HCT116 (cell line): ENCODE results near the gene SMIM23.

Source experiments
- EZH2 ChIP-seq: fragments of 200-600 bp; sonication (generic); IDR thresholded peaks from 2 replicates; pipeline ENCODE4 v1.6.1; 2017; ENCODE audit warnings: antibody characterized with exemption, mixed run types
- SRF ChIP-seq: IDR thresholded peaks from 2 replicates; pipeline ENCODE4 v1.6.1; 2012; ENCODE audit warnings: low read depth
- TF ChIP-seq, protein P1 (sequence below), 3 experiments: fragments of 200-600 bp in 1 of 3; sonication (generic) in 1 of 3; IDR thresholded peaks in 2 of 3; conservative IDR thresholded peaks in 1 of 3; 2 replicates each; pipeline ENCODE4 v1.5.1; 2012 to 2017; ENCODE audit warnings: low read depth in 2 of 3, low read length in 2 of 3, antibody characterized with exemption in 1 of 3, borderline replicate concordance in 1 of 3, control low read depth in 1 of 3, mild to moderate bottlenecking in 1 of 3, mixed read lengths in 1 of 3, mixed run types in 1 of 3, moderate library complexity in 1 of 3; ENCODE audit not compliant: insufficient read depth in 1 of 3
- TF ChIP-seq, protein P2 (sequence below): IDR thresholded peaks from 2 replicates; pipeline ENCODE4 v1.6.1; 2012; ENCODE audit warnings: low read depth

DNA sequence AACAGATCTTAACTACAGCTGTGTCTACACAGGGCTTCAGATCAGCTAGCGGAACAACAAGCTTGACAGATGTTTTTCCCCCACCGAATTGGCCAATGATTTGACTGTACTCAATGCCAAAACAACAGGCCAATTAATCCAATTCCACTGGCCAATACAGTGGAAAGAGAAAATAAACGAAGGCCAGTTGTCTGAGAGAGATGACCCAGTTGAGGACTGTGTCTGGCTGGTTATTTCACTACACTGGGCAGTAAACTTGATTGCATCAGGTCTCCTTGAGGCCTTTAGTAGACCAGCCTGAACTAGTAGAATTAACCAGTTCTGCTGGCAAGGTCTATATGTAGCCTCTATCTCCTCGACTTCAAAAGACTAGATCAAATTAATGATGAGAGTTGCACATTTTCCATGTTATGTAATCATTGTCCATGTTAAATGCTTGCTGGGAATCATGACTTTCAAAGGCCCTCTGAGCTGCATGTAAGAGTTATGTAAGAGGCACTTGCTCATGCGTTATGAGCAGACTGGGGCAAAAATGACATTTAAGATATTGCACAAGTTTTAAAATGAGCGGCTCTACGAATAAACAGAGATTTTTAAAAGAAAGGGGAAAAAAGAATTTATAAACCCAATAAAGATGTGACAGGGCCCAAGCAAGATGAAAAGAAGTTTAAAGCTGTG is 28.3 kb downstream of the SMIM23 start:
- TF ChIP-seq EZH2 (no peak), SRF (no peak)
- TF ChIP-seq, protein P1, sequence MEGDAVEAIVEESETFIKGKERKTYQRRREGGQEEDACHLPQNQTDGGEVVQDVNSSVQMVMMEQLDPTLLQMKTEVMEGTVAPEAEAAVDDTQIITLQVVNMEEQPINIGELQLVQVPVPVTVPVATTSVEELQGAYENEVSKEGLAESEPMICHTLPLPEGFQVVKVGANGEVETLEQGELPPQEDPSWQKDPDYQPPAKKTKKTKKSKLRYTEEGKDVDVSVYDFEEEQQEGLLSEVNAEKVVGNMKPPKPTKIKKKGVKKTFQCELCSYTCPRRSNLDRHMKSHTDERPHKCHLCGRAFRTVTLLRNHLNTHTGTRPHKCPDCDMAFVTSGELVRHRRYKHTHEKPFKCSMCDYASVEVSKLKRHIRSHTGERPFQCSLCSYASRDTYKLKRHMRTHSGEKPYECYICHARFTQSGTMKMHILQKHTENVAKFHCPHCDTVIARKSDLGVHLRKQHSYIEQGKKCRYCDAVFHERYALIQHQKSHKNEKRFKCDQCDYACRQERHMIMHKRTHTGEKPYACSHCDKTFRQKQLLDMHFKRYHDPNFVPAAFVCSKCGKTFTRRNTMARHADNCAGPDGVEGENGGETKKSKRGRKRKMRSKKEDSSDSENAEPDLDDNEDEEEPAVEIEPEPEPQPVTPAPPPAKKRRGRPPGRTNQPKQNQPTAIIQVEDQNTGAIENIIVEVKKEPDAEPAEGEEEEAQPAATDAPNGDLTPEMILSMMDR (IDR thresholded peaks at IDR 0.05 in 2 of 3, conservative IDR thresholded peaks at IDR 0.05 in 1 of 3; ENCODE audit: borderline replicate concordance in 1 of 3, insufficient read depth in 1 of 3, low read depth in 2 of 3, low read length in 2 of 3), result no peak
- TF ChIP-seq, protein P2, sequence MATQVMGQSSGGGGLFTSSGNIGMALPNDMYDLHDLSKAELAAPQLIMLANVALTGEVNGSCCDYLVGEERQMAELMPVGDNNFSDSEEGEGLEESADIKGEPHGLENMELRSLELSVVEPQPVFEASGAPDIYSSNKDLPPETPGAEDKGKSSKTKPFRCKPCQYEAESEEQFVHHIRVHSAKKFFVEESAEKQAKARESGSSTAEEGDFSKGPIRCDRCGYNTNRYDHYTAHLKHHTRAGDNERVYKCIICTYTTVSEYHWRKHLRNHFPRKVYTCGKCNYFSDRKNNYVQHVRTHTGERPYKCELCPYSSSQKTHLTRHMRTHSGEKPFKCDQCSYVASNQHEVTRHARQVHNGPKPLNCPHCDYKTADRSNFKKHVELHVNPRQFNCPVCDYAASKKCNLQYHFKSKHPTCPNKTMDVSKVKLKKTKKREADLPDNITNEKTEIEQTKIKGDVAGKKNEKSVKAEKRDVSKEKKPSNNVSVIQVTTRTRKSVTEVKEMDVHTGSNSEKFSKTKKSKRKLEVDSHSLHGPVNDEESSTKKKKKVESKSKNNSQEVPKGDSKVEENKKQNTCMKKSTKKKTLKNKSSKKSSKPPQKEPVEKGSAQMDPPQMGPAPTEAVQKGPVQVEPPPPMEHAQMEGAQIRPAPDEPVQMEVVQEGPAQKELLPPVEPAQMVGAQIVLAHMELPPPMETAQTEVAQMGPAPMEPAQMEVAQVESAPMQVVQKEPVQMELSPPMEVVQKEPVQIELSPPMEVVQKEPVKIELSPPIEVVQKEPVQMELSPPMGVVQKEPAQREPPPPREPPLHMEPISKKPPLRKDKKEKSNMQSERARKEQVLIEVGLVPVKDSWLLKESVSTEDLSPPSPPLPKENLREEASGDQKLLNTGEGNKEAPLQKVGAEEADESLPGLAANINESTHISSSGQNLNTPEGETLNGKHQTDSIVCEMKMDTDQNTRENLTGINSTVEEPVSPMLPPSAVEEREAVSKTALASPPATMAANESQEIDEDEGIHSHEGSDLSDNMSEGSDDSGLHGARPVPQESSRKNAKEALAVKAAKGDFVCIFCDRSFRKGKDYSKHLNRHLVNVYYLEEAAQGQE, result no peak
